Muscle of leg (tissue), 11 donors: ENCODE measurements around the gene GALNT17. TPM values are rescaled to one million over a fixed set of nuclear protein-coding genes. Genes with fewer than 3 reads are reported as not detected.
A peak's percentile ranks its signal among the peaks of the same experiment; 100 is the strongest.

Experiments
- DNase-seq: peaks from one replicate; pipeline ENCODE4 v3.0.0; 2013
- H3K27ac ChIP-seq: one replicate; pipeline ENCODE4 v1.5.1; 2013; ENCODE audit warnings: mild to moderate bottlenecking, low read length, control low read depth
- H3K27me3 ChIP-seq: one replicate; pipeline ENCODE4 v1.6.1; 2013; ENCODE audit warnings: low read length; ENCODE audit not compliant: control insufficient read depth, insufficient read depth
- H3K36me3 ChIP-seq: one replicate; pipeline ENCODE4 v1.6.1; 2013; ENCODE audit warnings: low read length; ENCODE audit not compliant: control insufficient read depth, insufficient read depth
- H3K4me1 ChIP-seq: one replicate; pipeline ENCODE4 v1.6.1; 2013; ENCODE audit warnings: low read length; ENCODE audit not compliant: control insufficient read depth, insufficient read depth
- H3K4me3 ChIP-seq: one replicate; pipeline ENCODE4 v1.5.1; 2013; ENCODE audit warnings: low read length, control low read depth
- H3K9me3 ChIP-seq: replicated peaks from 2 replicates; pipeline ENCODE4 v1.6.1; 2013; ENCODE audit warnings: low read depth, low read length; ENCODE audit not compliant: control insufficient read depth
- WGBS: methylation state at CpG from one replicate; pipeline ENCODE4 v1.1.5; 2013; ENCODE audit warnings: missing lambda C conversion rate; ENCODE audit not compliant: insufficient coverage; 5-methylcytosine and 5-hydroxymethylcytosine counted together
- polyA plus RNA-seq, 8 donors: library from polyadenylated mRNA; unstranded; fragments of 120-200 nt; gene quantifications; one replicate each; pipeline versions ENCODE4 v1.2.1 to v1.2.3, GENCODE V29; 2013; ENCODE audit warnings: inconsistent platforms in 1 of 8, low replicate concordance in 1 of 8; ENCODE audit not compliant: insufficient read length in 8 of 8, insufficient read depth in 1 of 8
- total RNA-seq: library from RNA; stranded (reverse); fragments of 120-200 nt; gene quantifications from one replicate; pipeline ENCODE4 v1.2.4, GENCODE V29; 2013

The GALNT17 gene
- total and polyA plus RNA-seq, 9 donors = 22.5 to 40.0 (median 29.5) TPM

DNA sequence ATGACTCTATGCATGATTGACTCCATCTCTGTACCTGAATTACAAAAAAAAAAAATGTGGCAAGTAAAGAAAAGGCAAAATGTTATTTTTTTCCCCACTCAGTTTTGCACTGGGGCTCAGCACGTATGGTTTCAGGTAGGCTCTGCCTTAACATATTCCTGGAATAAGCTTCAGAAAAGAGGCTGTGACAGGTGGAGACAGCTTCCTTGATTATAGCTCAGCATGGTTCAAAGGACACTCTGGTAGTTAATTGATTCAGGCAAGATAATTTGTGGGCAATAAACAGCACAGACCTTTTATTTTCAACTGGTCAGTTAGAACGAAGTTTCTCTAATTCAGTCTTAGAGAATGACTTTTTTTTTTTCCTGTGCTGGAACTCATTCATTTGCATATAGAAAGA is 347.3 kb downstream of the GALNT17 start:
- Histone ChIP-seq H3K27ac (no peak overlapping the region), H3K4me1 (peaks cover 10% of the 10 kb centered on the region), H3K36me3 (no peaks in the 10 kb centered on the region), H3K4me3 (no peak overlapping the region), H3K9me3 (peaks cover 5% of the 10 kb centered on the region), H3K27me3 (no peaks in the 10 kb centered on the region)
- no peak for DNase-seq
- 100% methylated on average over 1 of the region's 2 CpGs for WGBS

DNA sequence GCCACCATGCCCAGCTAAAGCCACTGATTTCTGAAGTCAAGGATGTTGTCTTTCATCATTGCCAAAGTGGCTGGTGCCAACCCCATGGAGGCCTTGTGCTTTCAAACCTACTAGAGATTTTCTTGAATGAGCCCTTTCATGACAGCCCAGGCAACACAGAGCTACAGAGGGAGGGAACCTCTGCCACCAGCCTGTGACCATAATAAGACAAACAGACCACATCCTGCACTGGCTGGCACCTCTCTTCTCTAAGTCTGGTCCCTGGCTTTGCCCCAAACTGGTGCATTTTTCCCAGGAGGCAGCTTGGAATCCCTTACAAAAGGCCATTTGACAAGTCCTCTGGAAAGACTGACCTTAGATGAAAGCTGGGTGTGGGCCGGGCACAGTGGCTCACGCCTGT is 348.8 kb downstream of the GALNT17 start:
- Histone ChIP-seq H3K4me1 (peaks cover 10% of the 10 kb centered on the region), H3K4me3 (no peak overlapping the region), H3K27ac (no peak overlapping the region), H3K9me3 (no peaks in the 10 kb centered on the region), H3K36me3 (no peaks in the 10 kb centered on the region), H3K27me3 (no peaks in the 10 kb centered on the region)
- WGBS = 86% methylated on average over 2 of the region's 2 CpGs
- peak; percentile 31 for DNase-seq

DNA sequence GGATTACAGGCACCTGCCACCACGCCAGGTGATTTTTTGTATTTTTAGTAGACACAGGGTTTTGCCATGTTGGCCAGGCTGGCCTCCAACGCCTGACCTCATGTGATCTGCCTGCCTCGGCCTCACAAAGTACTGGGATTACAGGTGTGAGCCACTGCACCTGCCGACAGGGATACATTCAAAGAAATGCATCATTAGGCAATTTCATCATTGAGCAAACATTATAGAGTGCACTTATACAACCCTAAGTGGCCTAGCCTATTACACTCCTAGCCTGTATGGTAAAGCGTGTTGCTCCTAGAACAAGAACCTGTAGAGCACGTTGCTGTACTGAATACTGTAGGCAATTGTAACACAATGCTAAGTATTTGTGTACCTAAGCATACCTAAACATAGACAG is 350.3 kb downstream of the GALNT17 start:
- no peaks in the 10 kb centered on the region for H3K36me3 ChIP-seq
- peaks cover 14% of the 10 kb centered on the region for H3K4me1 ChIP-seq
- no peak overlapping the region for H3K4me3 ChIP-seq
- WGBS = 93% methylated on average over 3 of the region's 6 CpGs
- H3K27ac ChIP-seq = no peak overlapping the region
- no peaks in the 10 kb centered on the region for H3K27me3 ChIP-seq
- DNase-seq = no peak
- no peaks in the 10 kb centered on the region for H3K9me3 ChIP-seq

DNA sequence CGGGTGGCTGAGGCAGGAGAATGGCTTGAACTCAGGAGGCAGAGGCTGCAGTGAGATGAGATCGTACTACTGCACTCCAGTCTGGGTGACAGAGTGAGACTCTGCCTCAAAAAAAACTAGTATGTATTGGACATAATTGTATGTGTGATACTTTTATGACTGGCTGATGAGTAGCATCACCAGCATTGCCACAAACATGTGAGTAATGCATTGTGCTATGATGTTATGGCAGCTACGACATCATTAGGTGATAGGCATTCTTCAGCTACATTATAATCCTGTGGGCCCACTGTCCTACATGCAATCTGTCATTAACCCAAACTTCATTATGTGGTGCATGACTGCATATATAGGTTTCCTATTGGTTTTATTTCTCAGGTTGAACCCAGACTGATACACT is 352.4 kb downstream of the GALNT17 start:
- WGBS = 90% methylated on average over 2 of the region's 3 CpGs
- DNase-seq = no peak
- Histone ChIP-seq H3K4me1 (peaks cover 20% of the 10 kb centered on the region), H3K27ac (no peak overlapping the region), H3K4me3 (no peak overlapping the region), H3K36me3 (no peaks in the 10 kb centered on the region), H3K27me3 (no peaks in the 10 kb centered on the region), H3K9me3 (no peaks in the 10 kb centered on the region)

DNA sequence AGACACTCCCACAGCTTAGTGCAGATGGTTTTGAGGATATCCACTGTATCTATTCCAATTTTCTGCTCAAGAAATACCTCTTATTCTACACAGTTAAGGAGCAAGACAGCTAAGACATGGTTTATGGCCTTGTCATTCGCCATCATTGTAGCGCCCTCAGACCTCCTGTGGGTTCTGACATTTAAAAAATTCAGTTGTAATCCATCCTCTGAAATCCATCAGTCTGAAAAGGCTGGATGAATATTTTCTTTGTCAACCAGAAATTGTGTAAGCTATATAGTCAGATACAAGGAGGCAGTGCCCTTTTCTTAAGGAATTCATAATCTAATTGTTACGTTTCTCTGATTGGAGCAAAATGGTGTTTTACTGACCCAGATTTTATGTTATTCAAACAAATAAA is 353.6 kb downstream of the GALNT17 start:
- H3K9me3 ChIP-seq = no peaks in the 10 kb centered on the region
- DNase-seq = no peak
- H3K36me3 ChIP-seq = no peaks in the 10 kb centered on the region
- no peak overlapping the region for H3K4me3 ChIP-seq
- no peaks in the 10 kb centered on the region for H3K27me3 ChIP-seq
- no CpG with 5 or more reads among the region's 3 CpGs for WGBS
- H3K4me1 ChIP-seq = peaks cover 19% of the 10 kb centered on the region
- no peak overlapping the region for H3K27ac ChIP-seq

DNA sequence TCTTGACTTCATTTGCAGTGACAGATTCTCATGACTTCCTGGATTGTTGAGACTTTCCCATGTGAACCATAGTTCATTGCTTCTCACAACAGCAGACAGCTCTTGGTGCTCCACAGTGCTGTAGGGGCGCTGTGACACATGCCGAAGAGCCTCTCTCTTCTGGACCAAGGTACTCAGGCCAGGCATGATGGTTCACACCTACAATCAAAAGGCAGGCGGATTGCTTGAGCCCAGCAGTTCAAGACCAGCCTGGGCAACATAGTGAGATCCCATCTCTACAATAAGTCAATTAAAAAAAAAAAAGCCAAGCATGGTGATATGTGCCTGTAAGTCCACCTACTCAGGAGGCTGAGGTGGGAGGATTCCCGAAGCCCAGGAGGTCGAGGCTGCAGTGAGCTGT is 354.5 kb downstream of the GALNT17 start:
- no peaks in the 10 kb centered on the region for H3K9me3 ChIP-seq
- 94% methylated on average over 3 of the region's 5 CpGs for WGBS
- H3K27me3 ChIP-seq = no peaks in the 10 kb centered on the region
- H3K4me3 ChIP-seq = no peak overlapping the region
- H3K27ac ChIP-seq = no peak overlapping the region
- DNase-seq = no peak
- peaks cover 17% of the 10 kb centered on the region for H3K4me1 ChIP-seq
- H3K36me3 ChIP-seq = no peaks in the 10 kb centered on the region

DNA sequence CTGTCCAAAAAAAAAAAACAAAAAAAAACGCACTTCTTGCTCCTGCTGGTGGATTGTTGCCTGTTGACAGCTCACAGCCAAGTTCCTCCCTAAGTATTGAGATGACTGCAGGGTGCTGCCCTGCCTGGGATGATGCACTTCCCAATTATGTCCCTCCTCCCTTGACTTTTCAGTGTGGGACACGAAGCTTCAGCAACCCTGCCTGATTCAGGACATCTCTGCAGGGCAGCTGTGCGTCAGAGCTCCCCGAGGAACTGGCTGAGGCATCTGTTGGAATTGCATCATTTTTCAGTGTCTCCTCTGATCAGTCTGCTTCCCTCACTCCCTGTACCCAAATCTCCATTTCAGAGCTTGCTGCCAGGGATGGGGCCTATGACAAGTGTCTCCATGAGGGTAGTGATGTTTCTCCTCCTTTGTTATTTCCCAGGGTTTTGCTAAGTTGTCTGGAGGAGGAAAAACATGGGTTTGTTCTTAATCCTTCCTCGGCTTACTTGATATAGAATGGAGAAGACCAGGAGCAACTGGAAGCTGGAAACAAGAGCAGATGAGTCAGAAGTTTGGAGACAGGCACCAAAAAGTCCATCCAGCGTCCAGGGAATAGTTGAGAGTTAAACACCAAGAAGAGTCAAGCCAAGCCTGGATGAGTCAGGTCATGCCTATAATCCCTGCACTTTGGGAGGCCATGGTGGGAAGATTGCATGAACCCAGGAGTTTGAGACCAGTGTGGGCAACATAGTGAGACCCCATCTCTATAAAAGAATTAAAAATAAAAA is 355.1 kb downstream of the GALNT17 start:
- Histone ChIP-seq H3K4me1 (peaks cover 17% of the 10 kb centered on the region), H3K36me3 (no peaks in the 10 kb centered on the region), H3K27me3 (no peaks in the 10 kb centered on the region), H3K4me3 (no peak overlapping the region), H3K9me3 (no peaks in the 10 kb centered on the region), H3K27ac (no peak overlapping the region)
- WGBS = 54% methylated on average over 5 of the region's 6 CpGs
- peak; percentile 35 for DNase-seq

DNA sequence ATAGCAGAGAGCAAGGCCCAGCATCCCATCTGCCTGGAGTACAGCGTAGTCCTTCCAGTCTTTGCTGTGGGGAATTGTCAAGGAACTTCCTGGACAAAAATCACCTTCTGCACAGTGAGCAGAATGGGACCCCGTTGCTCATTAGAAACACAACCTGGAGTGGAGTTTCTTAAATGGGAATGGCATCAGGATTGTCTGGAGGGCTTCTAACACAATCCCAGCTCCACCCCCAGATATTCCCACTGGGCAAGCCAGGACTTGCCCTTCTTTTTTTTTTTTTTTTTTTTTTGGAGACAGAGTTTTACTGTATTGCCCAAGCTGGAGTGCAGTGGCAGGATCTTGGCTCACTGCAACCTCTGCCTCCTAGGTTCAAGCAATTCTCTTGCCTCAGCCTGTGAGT is 356.4 kb downstream of the GALNT17 start:
- Histone ChIP-seq H3K4me3 (no peak overlapping the region), H3K36me3 (no peaks in the 10 kb centered on the region), H3K9me3 (no peaks in the 10 kb centered on the region), H3K27me3 (no peaks in the 10 kb centered on the region), H3K4me1 (peaks cover 17% of the 10 kb centered on the region), H3K27ac (no peak overlapping the region)
- no CpG with 5 or more reads among the region's 2 CpGs for WGBS
- no peak for DNase-seq

DNA sequence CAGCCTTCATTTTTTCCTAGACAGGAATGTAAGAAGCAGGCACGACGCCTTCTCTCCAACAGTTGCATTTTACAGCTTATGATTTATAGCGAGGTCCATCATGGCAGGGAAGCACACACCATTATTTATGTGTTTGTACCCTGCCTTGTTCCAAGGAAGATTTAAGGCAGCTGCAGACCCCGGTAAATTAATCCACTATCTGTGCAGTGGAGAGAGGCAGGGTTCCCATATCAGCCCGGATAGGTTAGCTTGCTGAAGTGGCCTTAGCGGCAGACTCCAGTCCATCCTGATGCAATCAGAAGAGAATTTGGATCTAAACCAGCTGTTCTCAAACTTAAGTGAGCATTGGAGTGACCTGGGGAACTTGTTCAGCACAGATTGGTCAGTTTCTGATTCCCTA is 359.4 kb downstream of the GALNT17 start:
- 47% methylated on average over 3 of the region's 6 CpGs for WGBS

DNA sequence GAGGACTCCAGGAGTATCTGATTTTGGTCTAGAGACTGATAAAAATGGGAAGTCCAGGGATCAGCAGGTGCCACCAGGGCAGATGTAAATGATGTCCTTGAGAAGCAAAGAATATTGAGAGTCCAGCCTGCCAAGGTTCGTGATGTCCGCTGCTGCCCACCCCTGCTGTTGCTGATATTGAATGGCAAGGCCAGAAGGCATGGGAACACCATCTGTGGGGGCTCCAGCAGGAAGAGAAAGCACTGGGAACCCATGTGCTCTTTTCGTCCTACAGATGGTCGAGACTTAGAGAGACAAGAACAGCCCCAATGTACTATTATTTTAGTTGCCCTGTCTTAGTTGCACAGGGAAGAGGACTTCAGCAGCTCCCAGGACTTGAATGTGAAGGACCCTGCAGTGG is 363.9 kb downstream of the GALNT17 start:
- 79% methylated on average over 2 of the region's 4 CpGs for WGBS
- peaks cover 36% of the 10 kb centered on the region for H3K4me1 ChIP-seq
- H3K36me3 ChIP-seq = no peaks in the 10 kb centered on the region
- no peaks in the 10 kb centered on the region for H3K9me3 ChIP-seq
- H3K4me3 ChIP-seq = no peak overlapping the region
- DNase-seq = no peak
- H3K27me3 ChIP-seq = no peaks in the 10 kb centered on the region
- H3K27ac ChIP-seq = no peak overlapping the region

More for the DNA sequence above, 359.4 kb downstream of the GALNT17 start:
- Histone ChIP-seq H3K4me1 (peaks cover 27% of the 10 kb centered on the region), H3K36me3 (no peaks in the 10 kb centered on the region), H3K27me3 (no peaks in the 10 kb centered on the region), H3K27ac (no peak overlapping the region), H3K4me3 (no peak overlapping the region), H3K9me3 (no peaks in the 10 kb centered on the region)
- DNase-seq = no peak
